Measurements from ENCODE around the gene MACC1. TPM values are rescaled to one million over a fixed set of nuclear protein-coding genes. Genes with fewer than 3 reads are reported as not detected.

Gene MACC1
- polyA plus RNA-seq, 1 of the 3 experiments (the other 2 are of a cell fraction), result not detected

GRCh38 chr7:20213378-20213777, 3.8 kb downstream of the MACC1 start:
- H3K4me1 ChIP-seq (ENCODE audit: control insufficient read depth in 1 of 2, insufficient read depth in 2 of 2, low read depth in 1 of 2, low read length in 1 of 2), result no peaks in the 10 kb centered on the region; a peak in 1 of 4 replicates
- no peak overlapping the region for H2AFZ ChIP-seq (ENCODE audit: low read depth)
- no peak overlapping the region for H3K27ac ChIP-seq (ENCODE audit: low read depth in 2 of 2, low read length in 1 of 2)
- H3K4me3 ChIP-seq (ENCODE audit: low read depth in 2 of 2, low read length in 1 of 2), result no peak overlapping the region
- H3K9me2 ChIP-seq, result no peaks in the 10 kb centered on the region
- no peak overlapping the region for H3K9ac ChIP-seq
- H3F3A ChIP-seq (replicated peaks; ENCODE audit: insufficient read depth), result no peaks in the 10 kb centered on the region
- TF ChIP-seq MXI1 (IDR thresholded peaks at IDR 0.05; ENCODE audit: low read depth, low read length), result no peak
- TF ChIP-seq CHD2 (IDR thresholded peaks at IDR 0.05; ENCODE audit: low read length, partially characterized antibody), result no peak
- TF ChIP-seq ZBTB33 (IDR thresholded peaks at IDR 0.05; ENCODE audit: borderline replicate concordance, low read depth), result no peak
- TF ChIP-seq MAX (IDR thresholded peaks at IDR 0.05; ENCODE audit: low read depth), result no peak
- TF ChIP-seq YY1 (IDR thresholded peaks at IDR 0.05; ENCODE audit: low read depth), result no peak
- TF ChIP-seq GATA2 (CRISPR knock-in tag; IDR thresholded peaks at IDR 0.05), result no peak
- no peak for TF ChIP-seq USF2 (IDR thresholded peaks at IDR 0.05; ENCODE audit: borderline replicate concordance, low read depth, low read length)
- TF ChIP-seq FOSL2 (IDR thresholded peaks at IDR 0.05; ENCODE audit: borderline replicate concordance, low read depth), result no peak
- TF ChIP-seq RXRA (IDR thresholded peaks at IDR 0.05; ENCODE audit: borderline replicate concordance, low read depth), result no peak
- no peak for TF ChIP-seq RCOR1 (IDR thresholded peaks at IDR 0.05; ENCODE audit: low read length)
- no peak for TF ChIP-seq TEAD4 (IDR thresholded peaks at IDR 0.05; ENCODE audit: borderline replicate concordance, insufficient read depth)
- no peak for TF ChIP-seq MEF2A (IDR thresholded peaks at IDR 0.05; ENCODE audit: borderline replicate concordance, low read depth)
- no peak for TF ChIP-seq EZH2phosphoT487 (IDR thresholded peaks at IDR 0.05; ENCODE audit: borderline replicate concordance, low read depth)
- no peaks in the 10 kb centered on the region for H3K9me3 ChIP-seq
- H3K36me3 ChIP-seq (replicated peaks in 1 of 2; ENCODE audit: control insufficient read depth in 1 of 2, insufficient read depth in 2 of 2, low read length in 1 of 2), result no peaks in the 10 kb centered on the region
- 47% methylated on average over 1 of the region's 1 CpG for WGBS (ENCODE audit: low lambda C conversion rate)
- ChIA-PET CTCF (interaction anchor here (1.1 kb wide), 1 partner anchor 10 kb away, joined by 3 read pairs; no protein-coding TSS in a partner anchor), POLR2A (no interaction called here)
- no peaks in the 10 kb centered on the region for H3K27me3 ChIP-seq (ENCODE audit: insufficient read depth)
- H3K4me2 ChIP-seq, result no peak overlapping the region
- H4K20me1 ChIP-seq (ENCODE audit: insufficient read depth), result no peaks in the 10 kb centered on the region
- no peak for DNase-seq
- H3K79me2 ChIP-seq (ENCODE audit: insufficient read depth), result no peaks in the 10 kb centered on the region

GRCh38 chr7:20211376-20211775, 5.8 kb downstream of the MACC1 start:
- Histone ChIP-seq H3K4me2 (no peak overlapping the region), H3K9me3 (no peaks in the 10 kb centered on the region), H2AFZ (ENCODE audit: low read depth) (no peak overlapping the region), H3K79me2 (ENCODE audit: insufficient read depth) (no peaks in the 10 kb centered on the region), H3K36me3 (replicated peaks in 1 of 2; ENCODE audit: control insufficient read depth in 1 of 2, insufficient read depth in 2 of 2, low read length in 1 of 2) (no peaks in the 10 kb centered on the region), H3K4me1 (ENCODE audit: control insufficient read depth in 1 of 2, insufficient read depth in 2 of 2, low read depth in 1 of 2, low read length in 1 of 2) (no peaks in the 10 kb centered on the region; a peak in 1 of 4 replicates), H3F3A (replicated peaks; ENCODE audit: insufficient read depth) (no peaks in the 10 kb centered on the region), H4K20me1 (ENCODE audit: insufficient read depth) (no peaks in the 10 kb centered on the region), H3K9me2 (no peaks in the 10 kb centered on the region), H3K4me3 (ENCODE audit: low read depth in 2 of 2, low read length in 1 of 2) (no peak overlapping the region), H3K27ac (ENCODE audit: low read depth in 2 of 2, low read length in 1 of 2) (no peak overlapping the region), H3K9ac (no peak overlapping the region), H3K27me3 (ENCODE audit: insufficient read depth) (no peaks in the 10 kb centered on the region)
- peak; percentile 28 for DNase-seq
- ChIA-PET CTCF (interaction anchor here (1.9 kb wide), 1 partner anchor 39 kb away, joined by 5 read pairs; no protein-coding TSS in a partner anchor), POLR2A (no interaction called here)
- 17% methylated on average over 3 of the region's 3 CpGs for WGBS (ENCODE audit: low lambda C conversion rate)
- TF ChIP-seq NFIC (IDR thresholded peaks at IDR 0.05; ENCODE audit: borderline replicate concordance) (no peak), JUND (IDR thresholded peaks at IDR 0.05) (no peak), RAD21 (IDR thresholded peaks at IDR 0.05; ENCODE audit: low read length) (no peak), GATA2 (CRISPR knock-in tag; IDR thresholded peaks at IDR 0.05) (0 out of 2 replicates have a peak, but pooled peaks have one; percentile 12)
